NCI-H526 treated with DMSO at 0.1 percent for 48 hours (cell line): ENCODE measurements around the gene MICAL3.

Source experiments
- DNase-seq: peaks from one replicate; lab custom pipeline; 2025; lab: John Stamatoyannopoulos, UW

MICAL3 gene

GRCh38 chr22:17792854-17793434, 231.4 kb downstream of the MICAL3 start:
- no peak for DNase-seq

DNA sequence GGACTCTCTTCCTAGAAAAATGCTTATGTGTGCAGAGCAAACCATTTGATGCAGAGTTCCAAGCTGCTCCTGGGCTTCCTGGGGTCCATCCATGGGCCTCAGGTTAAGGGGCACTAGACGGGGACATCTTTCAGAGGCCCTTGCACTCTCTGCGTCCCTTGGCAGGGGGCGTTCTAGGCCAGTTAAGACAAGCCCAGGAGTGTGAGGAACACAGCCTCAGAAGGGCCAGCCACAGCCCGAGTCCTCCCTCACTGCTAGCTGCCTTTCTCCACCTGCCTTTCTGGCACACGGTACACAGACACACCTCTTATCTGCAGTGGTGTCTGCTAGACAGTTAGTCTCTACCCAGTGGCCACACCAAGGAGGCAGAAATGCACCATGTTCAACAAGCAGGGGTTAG, 232.1 kb downstream of the MICAL3 start:
- no peak for DNase-seq

- no peak for DNase-seq
Measured at GRCh38 chr22:17791196-17791595, 233.2 kb downstream of the MICAL3 start.

- DNase-seq, result no peak
Measured at GRCh38 chr22:17789379-17790200, 234.8 kb downstream of the MICAL3 start.

DNA sequence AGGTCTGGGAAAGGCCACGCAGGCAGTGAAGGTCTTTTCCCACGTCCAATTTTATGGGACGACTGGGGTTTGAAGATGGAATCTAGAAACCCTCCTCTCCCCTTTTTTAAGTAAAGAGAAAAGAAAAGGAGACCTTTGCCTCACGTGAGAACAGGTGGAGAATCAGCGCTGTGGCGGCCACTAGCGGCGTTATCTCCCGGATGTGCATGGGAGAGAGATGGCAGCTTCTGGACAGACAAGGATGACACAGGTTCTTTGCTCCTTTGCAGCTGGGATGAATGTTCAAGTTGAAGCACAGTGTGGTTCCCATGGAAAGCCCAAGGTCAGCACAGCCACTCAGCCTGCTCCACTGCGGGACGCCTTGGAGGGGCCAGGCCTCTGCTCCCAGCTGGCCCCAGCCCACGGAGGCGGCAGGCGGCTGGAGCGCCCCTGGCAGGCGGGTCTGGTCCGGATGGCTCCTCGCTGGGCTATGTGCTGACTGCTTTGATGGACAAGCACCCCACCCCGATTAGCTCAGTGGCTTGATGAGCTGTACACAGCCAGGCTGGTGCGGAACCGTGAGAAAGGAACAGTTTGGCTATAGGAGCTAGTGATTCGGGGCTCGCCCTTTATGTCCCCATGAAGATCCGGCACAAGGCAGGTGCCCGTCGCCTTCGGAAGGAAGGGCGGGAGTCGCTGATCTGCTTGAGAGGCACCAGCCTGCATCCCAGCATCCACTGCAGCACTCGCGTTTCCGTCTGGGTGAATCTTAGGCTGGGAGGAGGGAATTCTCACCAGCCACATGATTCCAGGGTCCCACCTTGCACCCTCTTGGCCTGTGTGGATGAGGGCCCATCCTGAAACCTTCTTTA, 235.6 kb downstream of the MICAL3 start:
- no peak for DNase-seq

GRCh38 chr22:17787716-17788330, 236.5 kb downstream of the MICAL3 start:
- no peak for DNase-seq

GRCh38 chr22:17787241-17787640, 237.1 kb downstream of the MICAL3 start:
- DNase-seq, result no peak

GRCh38 chr22:17786435-17787161, 237.8 kb downstream of the MICAL3 start:
- no peak for DNase-seq

DNA sequence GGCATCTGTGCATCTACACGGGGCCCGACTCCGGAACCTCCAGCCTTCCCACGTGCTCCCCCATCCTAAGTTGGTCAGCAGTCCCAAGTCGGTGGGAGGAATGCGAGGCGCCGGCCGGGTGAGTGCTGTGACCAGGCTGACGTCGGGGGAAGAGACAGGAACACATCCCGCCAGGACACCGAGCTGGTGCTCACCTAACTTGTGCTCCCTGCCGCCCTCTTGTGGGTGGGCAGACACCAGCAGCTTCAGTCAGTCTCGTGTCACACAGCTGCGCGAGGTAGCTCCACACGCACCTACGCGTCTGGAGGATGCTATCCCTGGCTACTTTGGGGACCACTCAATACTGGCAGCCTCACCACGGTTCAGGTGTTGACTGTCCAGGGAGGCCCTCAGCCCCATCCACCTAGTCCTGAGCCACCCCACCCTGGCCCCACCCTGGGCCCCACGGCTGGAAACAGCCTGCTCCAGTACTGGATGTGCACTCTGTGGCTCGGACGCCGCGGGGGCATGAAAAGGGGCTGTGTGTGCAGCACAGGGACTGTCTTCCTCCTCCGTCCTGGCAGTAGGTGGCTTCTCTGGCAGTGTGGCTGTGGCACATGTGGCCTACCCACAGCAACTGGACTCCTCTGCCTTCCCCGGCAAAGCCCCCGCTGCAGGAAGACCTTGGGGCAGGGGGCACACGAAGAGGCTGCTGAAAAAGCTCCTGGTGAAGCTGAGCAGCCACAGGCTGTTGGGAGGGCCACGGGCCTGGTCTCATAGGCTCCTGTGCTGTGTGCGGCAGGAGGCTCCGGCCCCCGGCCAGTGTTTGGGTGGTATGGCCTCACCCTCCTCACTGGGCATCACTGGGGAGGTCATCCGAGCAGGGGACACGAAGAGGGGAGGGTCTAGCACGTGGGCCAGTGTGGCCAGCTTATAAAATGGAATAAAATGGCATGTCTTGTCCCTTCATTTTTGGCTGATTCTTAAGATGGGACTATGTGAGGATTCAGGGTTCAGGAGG, 238.9 kb downstream of the MICAL3 start:
- no peak for DNase-seq

DNA sequence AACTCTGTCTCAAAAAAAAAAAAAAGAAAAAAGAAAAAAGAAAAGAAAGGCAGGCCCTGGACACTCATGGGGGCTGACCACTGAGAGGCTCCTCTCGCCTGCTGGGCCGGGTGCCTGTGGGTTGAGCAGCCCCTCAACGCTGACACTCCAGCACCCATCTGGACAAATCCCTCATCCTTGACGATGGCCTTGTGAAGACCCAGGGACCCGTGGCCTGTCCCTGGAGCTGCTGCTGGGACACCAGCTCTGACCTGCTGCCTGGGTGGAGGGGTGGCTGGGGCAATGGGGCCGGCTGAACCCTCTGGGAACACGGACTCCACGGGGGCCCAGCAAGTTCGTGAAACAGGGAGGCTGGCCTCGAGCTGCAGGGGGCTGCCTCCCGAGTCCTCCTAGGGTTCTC, 239.6 kb downstream of the MICAL3 start:
- DNase-seq, result no peak

DNA sequence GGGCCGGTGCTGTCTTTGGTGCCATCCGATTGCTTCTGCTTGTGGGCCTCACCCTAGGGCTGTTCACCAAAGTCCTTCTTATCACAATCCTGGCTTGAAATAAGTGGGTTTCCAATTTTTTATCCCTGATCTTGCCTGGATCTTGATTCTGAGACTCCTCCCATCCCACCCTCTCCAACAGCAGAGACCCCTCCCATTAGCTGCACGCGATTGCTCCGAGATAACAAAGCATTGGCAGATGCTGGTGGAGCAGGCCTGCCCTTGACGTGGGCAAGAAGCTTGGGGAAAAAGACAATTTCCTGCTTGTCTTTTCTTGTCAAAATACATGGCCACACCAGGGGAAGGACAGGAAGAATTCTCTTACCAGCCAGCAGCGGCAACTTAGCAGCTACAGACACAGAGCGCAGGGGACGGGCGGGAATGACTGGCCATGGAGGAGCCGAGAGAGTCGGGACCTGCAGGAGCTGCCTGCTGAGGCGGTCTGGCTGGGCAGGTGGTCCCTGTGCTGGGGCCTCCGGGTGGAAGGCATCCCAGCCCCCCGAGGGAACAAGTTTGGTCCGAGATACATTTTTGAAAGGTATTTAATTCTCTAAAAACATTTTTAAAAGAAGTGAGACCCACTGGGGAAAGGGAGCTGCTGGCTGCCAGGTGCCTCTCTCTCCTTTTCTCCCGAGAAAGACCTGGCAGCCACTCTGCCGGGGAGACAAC, 240.4 kb downstream of the MICAL3 start:
- no peak for DNase-seq

- no peak for DNase-seq
Measured at GRCh38 chr22:17783312-17783711, 241.0 kb downstream of the MICAL3 start.

DNA sequence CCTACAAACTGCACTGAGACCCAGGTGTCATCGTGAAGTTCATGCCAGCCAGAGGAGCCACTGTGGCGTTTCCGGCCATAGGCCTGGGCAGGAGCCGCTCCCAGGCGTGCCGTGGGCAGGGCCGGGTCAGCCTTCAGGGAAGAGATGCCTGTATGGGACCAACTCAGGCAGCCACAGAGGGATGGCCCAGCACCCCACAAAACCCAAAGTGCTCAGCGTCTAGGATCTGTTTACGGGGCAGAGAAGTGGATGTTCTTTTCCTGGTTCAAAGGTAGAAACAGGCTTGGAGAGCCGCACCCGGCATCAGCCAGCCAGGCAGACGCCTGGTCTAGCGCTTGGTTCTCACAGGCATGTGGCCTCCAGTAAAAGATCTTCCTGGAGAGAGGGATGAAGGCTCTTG, 241.7 kb downstream of the MICAL3 start:
- DNase-seq, result no peak

GRCh38 chr22:17782158-17782557, 242.2 kb downstream of the MICAL3 start:
- DNase-seq, result no peak

DNA sequence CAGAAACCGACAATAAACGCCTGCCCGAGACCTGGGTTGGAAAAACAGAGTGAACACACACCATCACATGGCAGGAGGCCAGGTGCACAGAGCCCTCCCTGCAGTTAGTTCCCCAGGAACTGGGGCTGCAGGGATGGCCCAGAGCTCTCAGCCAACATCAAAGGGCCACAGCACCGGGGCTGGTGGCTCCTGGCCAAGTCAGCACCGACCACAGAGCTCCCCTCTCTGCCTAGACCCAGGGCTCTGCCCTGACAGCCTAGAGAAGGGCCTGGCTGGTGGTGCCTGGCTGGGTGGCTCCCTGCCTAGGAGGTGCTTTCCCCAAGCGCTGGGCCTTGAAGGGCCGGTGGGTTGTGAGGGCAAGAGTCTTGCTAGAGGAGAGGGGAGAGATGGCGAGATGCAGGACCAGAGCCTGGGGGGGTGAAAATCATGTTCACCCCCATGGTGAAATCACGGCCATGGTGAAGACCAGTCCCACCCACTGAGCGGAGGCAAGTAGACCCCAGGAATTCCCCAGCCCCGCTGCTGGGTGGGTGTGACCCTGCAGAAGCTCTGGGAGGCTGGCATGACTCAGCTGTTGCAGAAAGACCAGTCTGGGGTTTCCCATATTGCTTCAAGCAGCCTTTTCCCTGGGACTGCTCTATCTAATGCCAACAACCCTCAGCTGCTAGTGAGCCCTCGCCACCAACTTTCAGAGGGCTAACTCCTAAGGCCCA, 242.9 kb downstream of the MICAL3 start:
- DNase-seq, result no peak

GRCh38 chr22:17780741-17781318, 243.5 kb downstream of the MICAL3 start:
- no peak for DNase-seq

- no peak for DNase-seq
Measured at GRCh38 chr22:17780116-17780740, 244.1 kb downstream of the MICAL3 start.
